Stimulated activated naive CD8-positive, alpha-beta T cell treated with anti-CD3 and anti-CD28 coated beads, Interleukin-15, Interleukin-2, amounts not matched to agents 100 U/mL and 50 U/mL, for 24 hours (primary cell): ENCODE data around the gene PGAM2.

ENCODE experiments used
- ATAC-seq: fragments of 150-1000 bp; cut with Tn5 transposase; one replicate; pipeline ENCODE4 v1.10.0; 2021
- DNase-seq: peaks from one replicate; pipeline ENCODE4 v3.0.0; 2021

Gene PGAM2

DNA sequence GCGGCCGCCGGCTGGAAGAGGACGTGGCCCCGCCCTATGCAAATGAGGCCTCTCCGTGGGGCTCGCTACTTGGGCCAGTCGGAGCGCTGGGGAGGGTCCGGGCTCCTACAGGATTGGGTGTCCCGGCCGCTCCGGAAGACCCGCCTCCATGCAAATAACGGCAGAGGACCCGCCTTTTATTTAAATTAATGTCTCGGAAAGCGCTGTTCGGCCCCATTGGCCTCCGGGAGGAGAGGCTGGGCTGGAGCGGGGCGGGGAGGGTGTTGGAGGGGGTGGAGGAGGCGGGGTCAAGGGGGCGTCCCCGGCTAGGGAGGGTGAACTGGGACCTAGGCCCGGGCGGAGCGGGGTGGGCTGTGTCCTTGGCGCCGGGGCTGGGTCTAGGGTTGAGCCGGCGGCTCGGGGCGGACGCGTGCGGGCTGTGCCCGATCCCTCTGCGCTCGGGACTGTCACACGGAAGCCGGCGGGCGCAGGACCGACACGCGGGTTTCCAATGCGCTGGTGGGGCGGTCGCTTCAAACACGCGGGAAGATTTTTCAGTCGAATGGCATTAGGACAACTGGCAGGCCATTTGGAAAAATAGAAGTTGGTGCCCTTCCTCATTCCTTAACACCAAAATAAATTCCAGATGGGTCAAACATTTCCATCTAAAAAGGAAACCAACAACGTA is 17.3 kb upstream of the PGAM2 start:
- DNase-seq: peak; percentile 98
- ATAC-seq: peak; percentile 97

DNA sequence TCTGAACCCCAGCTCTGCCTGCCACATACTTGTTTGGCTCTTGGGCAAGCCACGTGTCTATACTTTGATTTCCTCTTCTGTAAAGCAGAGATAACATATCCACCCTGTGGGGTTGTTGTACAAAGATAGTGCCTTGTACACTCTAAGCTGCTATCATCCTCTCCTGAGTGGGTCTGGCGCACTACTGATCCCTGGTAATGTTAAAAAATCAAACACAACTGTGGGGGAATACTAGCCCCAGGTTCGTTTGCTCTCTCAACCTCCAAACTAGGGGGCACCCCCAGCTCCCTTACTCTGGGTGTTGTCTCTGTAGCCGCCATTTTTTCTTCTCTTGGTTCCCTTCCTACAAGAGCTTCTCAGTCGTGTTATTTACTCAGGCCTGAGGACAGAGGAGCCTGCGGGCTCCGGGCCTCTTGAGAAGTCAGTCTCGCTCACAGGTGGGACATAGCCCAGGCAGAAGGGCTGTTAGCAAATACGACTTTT is 15.9 kb upstream of the PGAM2 start:
- DNase-seq: peak; percentile 39

DNA sequence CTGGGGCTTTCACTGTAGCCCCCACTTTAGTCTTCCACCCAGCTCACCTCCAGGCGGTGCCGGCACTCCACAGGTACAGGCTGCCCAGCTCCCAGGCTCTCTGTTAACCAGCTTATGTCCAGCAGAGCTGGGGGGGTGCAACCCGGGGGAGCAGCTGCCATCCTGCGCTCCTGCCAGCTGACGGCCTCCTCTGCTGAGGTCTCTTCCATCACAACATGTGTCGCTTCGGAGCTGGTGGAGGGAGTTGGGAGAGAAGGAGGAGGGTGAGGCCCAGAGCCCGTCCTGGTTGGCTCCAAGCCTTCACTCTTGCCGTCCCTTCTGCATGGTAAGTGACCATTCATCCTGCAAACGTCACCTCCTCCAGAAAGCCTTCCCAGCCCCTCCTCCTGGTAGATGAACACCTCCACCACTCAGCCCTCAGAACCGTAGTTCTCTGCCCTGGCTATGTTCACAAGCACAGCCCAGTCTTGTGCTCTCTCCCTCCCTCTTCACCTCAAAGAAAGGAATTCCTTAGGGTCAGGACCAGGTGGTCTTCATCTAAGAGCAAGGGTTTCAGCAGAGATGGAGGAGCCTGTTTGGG is 15.4 kb upstream of the PGAM2 start:
- ATAC-seq (no peak), DNase-seq (no peak)

More for the DNA sequence above, 15.9 kb upstream of the PGAM2 start:
- no peak for ATAC-seq

DNA sequence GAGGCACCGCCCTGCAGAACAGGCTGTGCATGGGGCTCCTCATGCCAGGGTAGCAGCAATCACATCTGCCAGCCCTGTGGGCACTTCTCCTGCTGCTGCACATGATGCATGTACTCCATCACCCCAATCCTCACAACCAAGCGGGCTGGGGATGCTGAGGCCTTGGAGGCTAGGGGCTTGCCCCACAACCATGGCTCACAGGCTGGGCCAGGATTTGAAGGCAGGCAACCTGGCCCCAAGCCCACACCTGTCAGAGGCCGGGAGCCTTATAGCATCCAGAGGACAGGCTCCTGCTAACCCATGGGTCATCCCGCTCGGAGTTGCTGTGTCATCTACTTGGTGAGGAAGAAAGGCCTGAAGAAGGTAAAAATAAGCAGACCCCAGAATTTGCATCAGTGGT is 14.8 kb upstream of the PGAM2 start:
- no peak for DNase-seq
- ATAC-seq: no peak

DNA sequence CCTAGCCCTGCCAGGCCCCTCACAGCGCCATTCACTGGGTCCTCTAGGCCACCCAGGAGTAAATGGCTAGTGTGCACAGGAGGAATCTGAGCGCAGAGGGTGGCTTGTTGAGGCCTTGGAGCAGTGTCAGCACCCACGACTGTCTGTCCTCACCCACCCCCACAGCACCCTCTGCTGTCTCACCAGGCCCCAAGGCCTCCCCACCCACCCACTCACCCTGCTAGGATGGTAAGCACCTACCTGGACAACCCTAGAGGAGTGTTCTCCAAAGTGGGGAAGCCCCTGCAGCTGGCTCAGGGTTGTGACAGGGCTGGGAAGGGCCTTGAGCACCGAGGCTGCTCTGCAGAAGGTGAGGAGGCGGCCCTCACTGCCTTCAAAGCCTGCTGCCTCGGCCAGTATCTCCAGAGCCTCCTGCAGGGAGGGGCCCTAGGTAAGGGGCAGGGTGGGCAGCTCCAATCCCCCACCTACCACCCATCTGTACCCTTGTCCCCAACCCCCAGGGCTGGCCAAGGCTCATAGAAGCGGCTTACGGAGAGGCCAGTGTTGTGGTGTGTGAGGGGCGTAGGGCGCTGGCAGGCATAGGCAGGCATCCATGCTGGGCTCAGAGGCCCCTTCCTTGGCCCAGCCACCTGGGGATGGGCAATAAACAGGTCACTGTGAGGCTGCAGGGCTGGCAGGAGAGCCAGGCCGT is 14.1 kb upstream of the PGAM2 start:
- ATAC-seq (no peak), DNase-seq (no peak)

DNA sequence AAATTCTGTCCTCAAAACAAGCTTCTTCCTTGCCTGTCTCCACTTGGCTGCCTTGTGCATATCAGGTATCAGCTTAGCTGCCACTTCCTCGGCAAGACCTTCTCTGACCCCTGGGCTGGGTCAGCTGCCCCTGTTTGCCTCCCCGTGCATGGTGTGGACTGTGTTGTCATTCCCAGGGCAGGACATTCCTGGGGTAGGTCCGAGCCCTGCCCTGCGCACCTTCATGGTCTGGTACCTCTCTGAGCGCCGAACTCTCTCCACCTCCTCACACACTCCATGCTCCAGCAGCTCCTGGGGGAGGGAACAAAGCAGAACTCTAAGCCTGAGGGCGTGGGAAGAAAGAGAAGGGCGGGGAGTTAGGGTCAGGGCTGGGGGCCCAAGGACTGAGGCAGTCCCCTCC is 13.2 kb upstream of the PGAM2 start:
- ATAC-seq (no peak), DNase-seq (no peak)

DNA sequence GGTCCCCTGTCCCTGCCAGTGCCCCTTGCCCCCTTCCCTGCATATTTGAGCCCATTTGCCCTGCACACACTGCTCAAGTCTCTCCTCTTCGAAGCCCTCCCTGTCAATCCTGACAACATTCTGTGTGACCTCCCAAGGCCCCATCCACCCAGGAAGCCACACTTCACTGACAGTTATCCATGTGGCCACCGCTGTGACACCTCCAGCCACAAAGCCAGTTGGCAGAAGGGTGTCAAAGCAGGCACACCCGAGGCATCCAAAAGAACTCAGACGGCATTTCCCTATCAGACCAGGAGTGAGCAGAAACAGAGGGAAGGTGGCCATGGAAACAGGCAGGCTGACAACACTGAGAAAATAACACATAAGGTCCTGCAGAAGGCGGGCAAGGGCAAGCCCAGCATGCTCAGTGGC is 12.3 kb upstream of the PGAM2 start:
- DNase-seq: no peak
- no peak for ATAC-seq

DNA sequence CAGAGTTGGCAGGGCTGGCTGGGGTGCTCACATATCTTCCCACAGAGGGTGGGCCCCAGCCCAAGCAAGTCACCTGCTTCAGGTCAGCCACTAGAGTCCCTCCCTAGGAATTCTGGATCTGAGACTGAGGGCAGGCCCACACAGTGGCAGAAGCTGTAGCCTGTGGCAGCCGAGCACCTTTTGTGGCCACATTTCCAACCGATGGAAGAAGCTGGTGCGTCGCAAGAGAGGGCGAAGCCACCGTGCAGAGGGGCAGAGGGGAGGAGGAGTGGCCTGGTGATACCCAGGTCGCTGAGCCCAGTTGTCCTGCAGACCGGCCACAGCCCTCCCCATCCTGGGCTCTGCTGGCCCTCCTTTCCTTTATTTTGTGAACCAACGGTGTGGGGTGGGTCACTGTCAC is 11.7 kb upstream of the PGAM2 start:
- no peak for ATAC-seq
- DNase-seq: no peak

DNA sequence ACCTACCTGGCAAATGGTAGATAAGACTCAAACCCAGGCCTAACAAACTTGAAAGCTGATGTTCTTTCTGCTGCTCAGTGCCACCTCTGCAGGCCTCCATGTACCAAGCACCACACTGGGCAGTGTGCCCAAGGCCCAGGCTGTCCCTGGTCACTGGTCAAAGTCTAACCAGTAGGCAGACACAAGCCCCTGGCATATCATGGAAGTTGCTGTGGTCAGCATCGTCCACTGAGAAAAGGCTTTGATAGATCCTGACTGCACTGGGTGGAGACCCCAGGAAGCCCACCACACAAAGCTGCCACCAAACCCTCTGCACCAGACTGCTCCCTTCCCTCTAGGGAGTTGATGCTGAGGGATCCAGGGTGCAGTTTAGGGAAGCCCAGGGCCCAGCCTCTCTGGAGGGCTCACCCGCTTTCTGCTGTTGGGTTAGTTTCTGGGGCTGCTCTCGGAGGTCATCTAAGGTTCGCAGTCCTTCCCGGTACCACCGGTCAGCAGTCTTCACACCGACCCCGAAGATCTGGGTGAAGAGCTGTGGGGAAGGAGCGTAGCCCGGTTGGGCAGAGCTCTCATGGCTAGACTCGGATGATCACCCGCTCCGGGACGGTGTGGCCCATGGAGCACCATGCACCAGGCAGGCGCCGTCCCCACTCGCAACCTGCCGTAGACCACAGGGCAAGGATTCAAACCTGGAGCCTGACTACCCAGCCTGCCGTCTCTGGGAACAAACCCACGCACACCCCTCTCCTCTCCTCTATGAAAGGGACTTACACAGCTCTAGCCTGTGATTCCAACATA is 10.9 kb upstream of the PGAM2 start:
- DNase-seq (no peak), ATAC-seq (no peak)

DNA sequence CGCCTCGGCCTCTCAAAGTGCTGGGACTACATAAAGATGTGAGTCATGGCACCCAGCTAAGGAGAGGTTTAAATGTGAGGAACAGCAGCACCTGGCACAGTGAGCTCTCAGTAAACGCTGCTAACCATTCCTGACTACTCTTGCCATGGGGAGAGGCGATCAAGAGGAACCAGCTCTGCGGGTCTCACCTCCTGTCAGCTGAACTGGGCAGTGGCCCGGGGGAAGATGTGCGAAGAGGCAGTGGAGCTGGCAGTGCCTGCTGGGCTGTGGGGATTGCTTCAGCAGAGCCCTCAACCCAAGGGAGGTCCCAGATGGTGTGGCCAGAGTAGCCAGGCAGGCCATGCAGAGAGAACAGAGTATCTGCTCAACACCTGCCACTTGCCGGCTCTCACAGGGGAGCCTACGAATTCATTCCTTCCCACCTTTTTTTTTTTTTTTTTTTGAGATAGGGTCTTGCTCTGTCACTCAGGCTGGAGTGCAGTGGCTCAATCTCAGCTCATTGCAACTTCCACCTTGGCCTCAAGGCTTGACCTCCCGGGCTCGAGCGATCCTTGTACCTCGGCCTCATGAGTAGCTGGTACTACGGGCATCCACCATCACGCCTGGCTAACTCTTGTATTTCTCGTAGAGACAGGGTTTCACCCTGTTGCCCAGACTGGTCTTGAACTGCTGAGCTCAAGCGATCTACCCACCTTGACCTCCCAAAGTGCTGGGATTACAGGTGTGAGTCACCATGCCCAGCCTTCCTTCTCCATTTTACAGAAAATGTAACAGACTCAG is 10.1 kb upstream of the PGAM2 start:
- no peak for DNase-seq
- ATAC-seq: no peak

DNA sequence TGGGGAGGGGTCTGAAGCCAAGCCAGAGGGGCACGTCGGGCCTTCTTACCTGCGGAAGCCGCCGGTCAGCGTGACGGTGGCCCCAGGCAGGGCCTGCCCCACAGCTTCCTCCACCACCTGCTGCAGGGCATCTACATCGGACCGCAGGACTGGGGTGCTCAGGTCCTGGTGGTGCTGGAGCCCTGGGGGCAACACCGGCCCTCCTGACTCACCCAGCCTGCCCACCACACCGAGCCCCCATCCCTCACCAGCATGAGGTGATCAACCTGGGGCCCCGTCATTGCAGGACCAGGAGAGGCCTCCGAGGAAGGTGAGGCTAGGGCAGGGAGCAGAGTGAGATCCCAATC is 9.0 kb upstream of the PGAM2 start:
- DNase-seq (no peak), ATAC-seq (peak; percentile 4)

DNA sequence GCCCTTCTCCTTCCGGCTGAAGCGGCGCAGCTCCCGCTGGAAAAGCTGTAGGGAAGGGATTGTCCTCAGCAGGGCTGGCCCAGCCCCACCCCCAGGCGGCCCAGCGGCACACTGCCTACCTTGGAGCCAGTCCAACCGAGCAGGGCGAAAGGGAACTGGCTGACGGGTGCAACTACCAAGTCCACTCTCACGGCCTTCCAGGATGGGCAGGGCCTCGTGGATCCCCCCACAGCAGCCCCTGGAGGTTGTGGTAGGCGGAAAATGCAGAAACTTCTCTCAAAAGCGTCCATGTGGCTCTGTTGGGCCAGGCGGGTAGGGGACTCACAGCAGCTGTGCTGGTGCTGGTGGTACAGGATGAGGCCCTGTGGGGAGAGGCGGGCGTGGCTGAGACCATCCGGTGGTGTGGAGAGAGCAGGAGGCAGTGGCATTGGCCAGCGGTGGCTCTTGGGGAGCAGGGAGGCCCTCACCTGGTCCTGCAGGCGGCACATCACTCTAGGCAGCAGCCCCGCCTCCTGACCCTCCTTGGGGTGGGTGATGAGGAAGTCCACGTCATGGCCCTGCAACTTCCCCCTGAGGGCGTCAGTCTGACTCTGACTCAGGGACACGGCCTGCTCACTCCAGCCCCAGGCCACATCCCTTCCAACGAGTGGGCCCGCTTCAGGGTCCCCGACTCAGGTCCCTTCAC is 8.4 kb upstream of the PGAM2 start:
- DNase-seq: peak; percentile 63

DNA sequence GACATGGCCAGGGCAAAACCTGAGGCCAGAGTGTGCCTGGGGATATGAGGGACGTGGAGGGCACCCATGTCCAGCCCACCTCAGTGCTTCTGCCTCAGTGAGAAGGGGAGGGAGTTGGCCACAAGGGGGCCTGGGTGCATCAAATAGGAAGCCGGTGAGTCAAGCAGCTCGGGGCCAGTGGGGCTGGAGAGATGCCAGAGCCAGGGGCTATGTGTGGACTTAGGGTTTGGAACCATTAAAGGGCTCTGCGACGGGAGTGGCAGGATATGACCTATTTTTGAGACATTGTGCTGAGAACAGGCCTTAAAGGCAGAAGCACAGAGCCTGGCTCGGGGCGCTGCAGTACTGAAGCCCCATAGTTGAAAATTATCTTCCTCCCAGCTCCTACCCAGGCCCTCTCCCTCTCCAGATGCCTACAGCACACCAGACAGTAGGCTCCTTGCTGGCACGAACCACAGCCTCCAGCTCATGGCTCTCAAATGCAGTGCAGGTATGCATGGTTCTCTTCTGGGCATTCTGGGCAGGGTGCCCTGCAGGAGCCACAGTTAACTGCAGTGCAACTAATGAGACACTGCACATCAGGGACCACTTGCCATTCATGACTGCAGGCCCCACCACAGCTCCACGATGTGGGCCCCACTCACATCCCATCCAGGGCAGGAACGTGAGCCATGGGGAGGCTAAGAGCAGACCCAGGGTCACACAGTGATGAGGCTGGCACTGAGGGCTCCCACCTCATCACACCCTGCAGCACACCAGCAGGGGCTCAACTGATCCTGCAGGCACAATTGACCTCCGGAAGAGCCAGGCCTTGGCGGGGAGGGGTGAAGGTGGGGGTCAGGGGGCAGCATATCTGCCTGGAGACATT is 7.2 kb upstream of the PGAM2 start:
- no peak for ATAC-seq
- DNase-seq: peak; percentile 62

More for the DNA sequence above, 8.4 kb upstream of the PGAM2 start:
- ATAC-seq: peak; percentile 89

DNA sequence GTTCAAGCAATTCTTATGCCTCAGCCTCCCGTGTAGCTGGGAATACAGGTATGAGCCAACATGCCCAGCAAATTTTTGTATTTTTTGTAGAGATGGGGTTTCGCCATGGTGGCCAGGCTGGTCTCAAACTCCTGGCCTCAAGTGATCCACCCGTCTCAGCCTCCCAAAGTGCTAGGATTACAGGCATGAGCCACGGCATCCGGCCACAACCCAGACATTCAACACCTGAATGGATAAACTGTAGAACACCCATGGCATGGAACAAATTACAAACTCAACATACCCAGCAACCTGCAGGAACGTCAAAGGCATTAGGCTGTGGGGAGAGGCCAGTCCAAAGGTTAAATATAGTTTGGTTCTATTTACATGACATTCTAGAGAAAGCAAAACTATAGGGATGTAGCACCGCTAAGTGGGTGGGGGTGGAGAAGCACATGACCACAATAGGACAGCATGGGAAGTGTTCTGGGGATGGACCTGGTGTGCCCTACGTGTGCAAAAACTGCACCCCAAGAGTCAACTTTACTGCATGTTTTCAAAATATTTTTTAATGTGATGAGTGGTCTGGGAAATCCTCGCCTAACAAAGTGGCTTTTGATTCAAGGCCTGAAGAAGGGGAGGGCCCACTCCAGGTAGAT is 6.5 kb upstream of the PGAM2 start:
- no peak for DNase-seq
- no peak for ATAC-seq

DNA sequence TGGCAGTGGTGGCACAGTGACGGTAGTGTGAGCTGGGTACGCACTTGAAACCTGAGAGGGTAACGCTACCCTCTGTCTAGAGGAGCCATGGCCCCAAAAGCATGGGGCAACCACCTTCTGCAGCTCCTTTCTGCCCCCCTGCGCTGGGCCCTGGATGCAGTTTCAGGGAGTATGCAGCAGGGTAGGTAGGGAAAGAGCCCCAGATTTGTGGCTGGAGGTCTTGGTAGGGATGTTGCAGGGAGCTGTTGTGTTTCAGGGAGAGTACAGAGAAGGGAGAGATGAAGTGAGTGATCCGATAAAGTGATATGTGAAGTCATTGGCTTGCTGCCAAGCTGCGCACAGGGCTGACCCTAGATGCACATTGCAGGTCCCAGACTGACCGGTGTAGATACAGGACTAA is 2.7 kb upstream of the PGAM2 start:
- DNase-seq (no peak), ATAC-seq (no peak)

DNA sequence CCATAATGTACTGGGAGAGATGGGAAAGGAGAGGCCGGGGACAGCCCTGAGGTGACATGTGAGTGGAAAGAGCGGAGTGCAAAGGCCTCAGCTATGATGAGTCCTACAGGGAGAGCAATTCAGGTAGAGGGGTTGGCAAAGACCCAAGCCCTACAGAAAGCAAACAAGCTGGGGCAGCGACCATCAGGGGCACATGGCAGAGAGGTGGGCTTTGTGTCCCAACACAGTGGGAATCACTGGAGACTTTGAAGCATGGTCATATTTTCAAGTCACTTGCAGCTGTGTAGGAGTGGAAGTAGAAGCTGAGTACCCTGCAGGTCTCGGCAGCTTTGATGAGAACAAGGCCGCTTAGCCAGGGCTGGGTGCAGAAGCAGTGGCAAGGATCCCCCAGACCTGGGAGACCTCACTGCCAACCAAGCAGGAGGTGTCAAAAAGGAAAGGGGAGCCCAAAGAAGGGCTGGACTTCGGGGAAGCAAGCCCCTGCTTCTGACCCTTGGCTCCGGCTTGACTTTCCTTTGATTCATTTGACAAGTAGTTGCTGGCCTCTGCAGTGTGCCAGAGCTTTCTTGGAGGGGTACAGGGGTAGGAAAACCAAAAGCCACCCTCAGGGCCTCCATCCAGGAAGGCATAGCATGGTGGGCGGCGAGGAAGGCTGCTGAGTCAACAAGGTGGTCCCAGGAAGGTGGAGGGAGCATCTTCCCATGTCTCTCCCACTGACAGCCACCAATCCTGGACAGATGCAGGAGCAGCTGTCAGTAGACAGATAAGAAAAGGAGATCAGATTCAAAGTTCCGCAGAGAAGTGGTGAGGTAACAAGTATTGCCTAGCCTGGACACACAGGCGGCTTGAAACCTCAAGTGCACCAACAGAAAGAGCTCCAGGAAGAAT is 1.9 kb upstream of the PGAM2 start:
- peak; percentile 8 for ATAC-seq

DNA sequence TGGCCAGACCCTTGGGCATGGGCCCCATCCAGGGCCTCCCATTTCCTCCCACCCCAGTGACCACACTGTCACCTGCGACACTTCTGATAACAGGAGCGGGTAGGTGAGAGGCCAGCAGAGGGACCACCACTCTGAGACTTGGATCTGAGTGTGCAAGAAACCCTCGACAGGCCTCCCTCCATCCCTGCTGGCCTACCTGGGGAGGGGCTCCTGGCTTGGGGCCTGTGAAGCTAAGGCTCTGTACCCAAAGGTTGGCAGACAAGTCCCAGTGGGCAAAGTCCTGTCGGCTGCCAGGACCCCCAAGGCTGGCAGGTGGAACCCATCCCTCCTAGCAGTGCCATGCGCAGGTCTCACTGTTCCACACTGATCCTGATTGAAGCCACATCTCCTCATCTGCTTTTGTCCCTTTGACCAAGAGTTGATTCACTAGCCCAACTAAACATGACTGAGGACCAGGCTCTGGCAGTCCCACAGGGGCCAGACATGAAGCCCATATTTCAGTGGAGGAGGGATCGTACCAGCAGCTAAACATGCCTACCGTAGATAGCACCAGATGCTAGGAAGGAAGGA is 1.2 kb upstream of the PGAM2 start:
- ATAC-seq: peak; percentile 4

More for the DNA sequence above, 1.9 kb upstream of the PGAM2 start:
- no peak for DNase-seq

DNA sequence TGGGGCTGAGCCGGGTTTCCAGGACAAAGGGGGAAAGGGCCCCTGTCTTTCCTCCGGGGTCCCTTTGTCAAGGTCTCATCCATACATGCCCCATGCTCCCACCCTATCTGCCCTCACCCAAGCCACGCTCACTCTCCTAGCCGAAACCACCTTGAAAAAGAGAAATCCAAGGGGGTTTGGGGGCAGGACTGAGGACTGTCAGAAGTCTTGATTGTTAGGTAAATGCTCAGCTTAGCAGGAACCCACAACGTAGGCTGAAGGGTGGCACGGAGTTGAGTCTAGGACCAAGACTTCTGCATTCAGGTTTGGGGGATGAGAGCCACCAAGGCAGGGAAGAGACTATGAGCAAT is 719 bp upstream of the PGAM2 start:
- no peak for DNase-seq
- ATAC-seq: peak; percentile 6

More for the DNA sequence above, 1.2 kb upstream of the PGAM2 start:
- no peak for DNase-seq
